ENCODE data around the gene MINDY4B.

MINDY4B gene

DNA sequence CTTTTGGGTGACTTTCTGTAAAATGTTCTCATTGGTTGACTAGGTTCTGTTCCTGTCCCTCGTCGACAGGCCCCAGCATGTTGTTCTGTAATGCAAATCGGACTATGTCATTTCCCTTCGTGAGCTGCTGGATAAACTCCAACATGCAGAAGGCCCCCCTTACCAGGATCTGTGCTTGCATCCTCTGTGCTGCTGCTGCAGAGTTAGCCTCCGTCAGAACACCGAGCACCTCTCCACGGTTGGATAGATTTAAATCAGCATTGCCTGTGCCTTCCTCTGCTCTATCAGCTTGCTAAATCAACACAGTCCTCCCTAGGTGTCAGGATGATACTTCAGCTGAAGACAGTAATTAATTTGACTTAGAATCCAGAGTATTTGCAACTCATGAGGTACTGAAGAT, 12.7 kb upstream of the MINDY4B start:
- H3K27ac ChIP-seq = no peak overlapping the region

DNA sequence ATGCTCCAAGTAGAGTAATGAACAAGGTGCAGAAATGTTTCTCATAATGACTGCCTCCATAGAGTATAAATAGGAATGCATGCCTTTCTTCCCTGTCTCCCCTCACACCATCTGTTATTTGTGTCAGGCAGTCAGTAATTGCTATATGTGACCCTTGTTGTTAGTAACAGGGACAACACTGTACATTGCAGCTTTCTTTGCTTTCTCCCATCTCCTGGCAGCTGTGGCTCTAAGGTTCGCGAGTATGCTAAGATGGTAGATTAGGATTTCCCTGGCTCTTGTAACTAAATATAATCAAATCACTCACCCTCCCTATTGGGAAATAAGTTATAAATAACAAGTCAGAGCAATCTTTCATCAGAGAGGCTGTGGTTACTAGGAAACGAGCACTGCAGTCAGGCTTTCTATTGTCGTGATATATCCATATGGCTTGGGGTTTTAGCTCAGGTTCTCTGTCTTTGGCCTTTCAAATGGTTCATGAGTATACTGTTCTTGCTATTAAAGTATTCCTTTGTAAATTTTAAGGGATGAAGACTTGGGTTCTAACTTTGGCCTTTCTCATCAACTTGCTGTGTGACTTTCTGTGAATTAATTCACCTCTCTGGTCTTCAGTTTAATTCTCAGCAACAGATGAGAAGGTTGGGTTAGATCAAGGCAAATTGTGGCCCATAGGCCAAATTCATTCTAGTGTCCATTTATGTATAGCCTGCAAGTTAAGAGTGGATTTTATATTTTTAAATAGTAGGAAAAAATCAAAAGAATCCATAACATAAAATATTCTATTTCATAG, 8.1 kb upstream of the MINDY4B start:
- no peak overlapping the region for H3K27ac ChIP-seq
- TF ChIP-seq ZFX (IDR thresholded peaks at IDR 0.05; ENCODE audit: borderline replicate concordance) = no peak
- TF ChIP-seq, protein P1, sequence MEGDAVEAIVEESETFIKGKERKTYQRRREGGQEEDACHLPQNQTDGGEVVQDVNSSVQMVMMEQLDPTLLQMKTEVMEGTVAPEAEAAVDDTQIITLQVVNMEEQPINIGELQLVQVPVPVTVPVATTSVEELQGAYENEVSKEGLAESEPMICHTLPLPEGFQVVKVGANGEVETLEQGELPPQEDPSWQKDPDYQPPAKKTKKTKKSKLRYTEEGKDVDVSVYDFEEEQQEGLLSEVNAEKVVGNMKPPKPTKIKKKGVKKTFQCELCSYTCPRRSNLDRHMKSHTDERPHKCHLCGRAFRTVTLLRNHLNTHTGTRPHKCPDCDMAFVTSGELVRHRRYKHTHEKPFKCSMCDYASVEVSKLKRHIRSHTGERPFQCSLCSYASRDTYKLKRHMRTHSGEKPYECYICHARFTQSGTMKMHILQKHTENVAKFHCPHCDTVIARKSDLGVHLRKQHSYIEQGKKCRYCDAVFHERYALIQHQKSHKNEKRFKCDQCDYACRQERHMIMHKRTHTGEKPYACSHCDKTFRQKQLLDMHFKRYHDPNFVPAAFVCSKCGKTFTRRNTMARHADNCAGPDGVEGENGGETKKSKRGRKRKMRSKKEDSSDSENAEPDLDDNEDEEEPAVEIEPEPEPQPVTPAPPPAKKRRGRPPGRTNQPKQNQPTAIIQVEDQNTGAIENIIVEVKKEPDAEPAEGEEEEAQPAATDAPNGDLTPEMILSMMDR (IDR thresholded peaks at IDR 0.05) = no peak

More for the DNA sequence above, 12.7 kb upstream of the MINDY4B start:
- TF ChIP-seq, protein P1 (IDR thresholded peaks at IDR 0.05) = no peak
- TF ChIP-seq ZFX (IDR thresholded peaks at IDR 0.05; ENCODE audit: borderline replicate concordance) = no peak

DNA sequence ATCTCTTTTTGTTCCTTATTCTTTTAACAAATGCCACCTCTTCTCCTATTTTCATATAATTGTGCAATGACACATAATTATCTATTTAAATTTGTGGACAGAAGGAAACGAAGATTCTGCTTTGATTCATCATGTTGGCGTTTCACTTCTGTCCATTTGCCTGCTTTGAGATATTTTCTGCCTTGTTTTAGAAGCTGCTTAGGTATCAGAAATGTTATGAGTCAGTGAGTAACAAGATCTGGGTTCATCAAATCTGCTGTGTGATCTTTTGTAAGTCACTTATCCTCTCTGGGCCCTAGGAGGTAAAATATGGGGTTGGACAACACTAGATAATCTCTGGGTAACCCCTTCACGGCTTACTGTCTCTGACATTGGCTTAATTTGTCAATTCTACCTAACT, 7.3 kb upstream of the MINDY4B start:
- TF ChIP-seq, protein P1 (IDR thresholded peaks at IDR 0.05) = no peak
- TF ChIP-seq ZFX (IDR thresholded peaks at IDR 0.05; ENCODE audit: borderline replicate concordance) = no peak
- H3K27ac ChIP-seq = no peak overlapping the region

DNA sequence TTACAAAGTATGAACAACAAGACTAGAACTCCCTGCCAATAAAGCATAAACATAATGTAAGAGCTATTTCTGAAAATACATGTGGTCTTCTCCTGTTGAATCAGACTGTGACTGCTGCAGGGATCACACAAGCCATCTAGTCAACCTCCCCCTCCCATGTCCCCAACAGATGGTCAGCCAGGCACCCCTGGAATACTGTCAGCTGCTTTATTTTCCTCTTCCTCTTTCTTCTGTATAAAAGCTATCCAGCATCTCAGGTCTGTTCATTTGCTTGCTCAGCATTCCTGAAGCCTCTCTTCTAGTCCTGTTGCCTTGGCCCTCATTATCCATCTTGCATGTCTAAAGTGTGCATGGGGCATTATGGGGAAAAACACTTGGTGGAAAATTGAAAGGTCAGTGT, 6.5 kb upstream of the MINDY4B start:
- H3K27ac ChIP-seq = no peak overlapping the region
- TF ChIP-seq, protein P1 (IDR thresholded peaks at IDR 0.05) = no peak
- no peak for TF ChIP-seq ZFX (IDR thresholded peaks at IDR 0.05; ENCODE audit: borderline replicate concordance)

DNA sequence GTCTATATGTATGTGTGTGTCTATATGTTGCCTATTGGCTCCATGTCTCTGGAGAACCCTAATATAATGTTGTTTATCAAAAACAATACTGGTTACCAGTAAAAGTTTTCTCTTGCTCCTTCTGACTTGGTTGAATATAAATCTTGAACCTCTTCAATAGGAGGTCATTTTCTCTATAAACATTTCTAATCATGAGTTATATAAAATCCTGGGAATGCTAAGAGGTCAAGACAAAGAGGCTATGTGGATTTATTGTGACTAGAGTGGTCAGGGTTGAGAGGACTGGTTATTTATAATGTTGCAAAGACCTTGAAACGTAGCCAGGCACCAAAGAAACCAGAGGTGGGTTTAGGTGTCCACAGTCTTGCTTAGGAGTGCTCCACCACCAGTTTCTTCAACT, 1.2 kb upstream of the MINDY4B start:
- no peak for TF ChIP-seq ZFX (IDR thresholded peaks at IDR 0.05; ENCODE audit: borderline replicate concordance)
- TF ChIP-seq, protein P1 (IDR thresholded peaks at IDR 0.05) = no peak
- no peak overlapping the region for H3K27ac ChIP-seq

DNA sequence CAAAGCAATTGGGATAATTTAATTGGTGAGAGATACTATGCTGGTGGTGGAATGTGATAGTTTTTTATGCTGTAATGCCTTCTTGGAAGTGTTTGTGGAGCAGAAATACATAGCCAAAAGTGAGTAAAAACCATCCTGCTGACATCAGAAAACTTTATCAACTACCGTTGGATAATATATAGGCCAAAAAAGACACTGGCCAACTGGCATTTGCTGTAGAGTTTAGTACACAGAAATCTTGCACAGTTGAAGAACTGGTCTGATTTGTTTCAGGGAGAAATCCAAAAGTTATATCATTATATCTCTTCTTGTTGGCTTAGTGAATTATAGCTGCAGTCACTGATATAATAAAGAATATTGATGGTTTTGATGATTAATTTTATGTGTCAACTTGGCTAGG, 507 bp upstream of the MINDY4B start:
- no peak for TF ChIP-seq ZFX (IDR thresholded peaks at IDR 0.05; ENCODE audit: borderline replicate concordance)
- TF ChIP-seq, protein P1 (IDR thresholded peaks at IDR 0.05) = no peak
- no peak overlapping the region for H3K27ac ChIP-seq

DNA sequence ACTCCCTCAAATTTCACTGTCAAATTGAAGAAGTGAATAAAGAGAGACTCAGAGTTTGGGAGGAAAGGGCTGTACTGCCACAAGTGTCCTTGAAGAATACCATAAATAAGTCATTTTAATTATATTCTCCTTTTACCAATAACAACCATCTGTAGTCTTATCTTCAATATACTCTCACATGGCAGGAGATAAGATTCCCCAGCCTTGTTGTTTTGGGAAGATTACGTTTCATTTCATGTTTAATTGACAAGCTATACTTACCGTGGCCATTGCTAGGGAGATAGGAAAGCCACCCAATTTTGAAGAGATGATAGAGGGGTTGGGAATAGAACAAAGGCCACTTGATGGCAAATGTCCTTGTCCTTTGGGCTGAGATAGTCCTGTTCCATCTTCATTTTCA, 2.3 kb downstream of the MINDY4B start:
- TF ChIP-seq, protein P1 (IDR thresholded peaks at IDR 0.05) = no peak
- TF ChIP-seq ZFX (IDR thresholded peaks at IDR 0.05; ENCODE audit: borderline replicate concordance) = no peak
- no peak overlapping the region for H3K27ac ChIP-seq

Measured in 22Rv1 (cell line).